Esophagus squamous epithelium (tissue), 5 donors: ENCODE measurements around the gene MAPRE2. TPM values are rescaled to one million over a fixed set of nuclear protein-coding genes. Genes with fewer than 3 reads are reported as not detected.

Experiments
- DNase-seq: peaks from one replicate; lab custom pipeline; 2025; lab: John Stamatoyannopoulos, UW
- H3K27ac ChIP-seq, 4 donors: fragments of 200-600 bp; sonication (generic); one replicate each; pipeline ENCODE4 v1.5.1; 2016 to 2019; ENCODE audit warnings: mild to moderate bottlenecking in 1 of 4
- H3K27me3 ChIP-seq, 4 donors: fragments of 200-600 bp; sonication (generic); 1 replicate in 3 of 4; 2 replicates in 1 of 4; pipeline versions ENCODE4 v1.5.1 to v1.6.0; 2017 to 2021; ENCODE audit warnings: antibody characterized with exemption in 1 of 4
- H3K36me3 ChIP-seq, 3 donors: fragments of 200-600 bp; sonication (generic); one replicate each; pipeline ENCODE4 v1.5.1; 2016 to 2019
- H3K4me1 ChIP-seq, 3 donors: fragments of 200-600 bp; sonication (generic); one replicate each; pipeline ENCODE4 v1.5.1; 2017 to 2019
- H3K4me3 ChIP-seq, 4 donors: fragments of 200-600 bp; sonication (generic); 1 replicate in 3 of 4; 2 replicates in 1 of 4; pipeline ENCODE4 v1.5.1; 2016 to 2019; ENCODE audit warnings: mild to moderate bottlenecking in 2 of 4, moderate library complexity in 1 of 4
- H3K9me3 ChIP-seq, 3 donors: fragments of 200-600 bp; sonication (generic); one replicate each; pipeline ENCODE4 v1.5.1; 2016 to 2019
- CTCF ChIP-seq, 6 experiments: fragments of 450-650 bp in 4 of 6; fragments of 200-600 bp in 2 of 6; sonication (generic) in 2 of 6; IDR thresholded peaks; one replicate each; pipeline ENCODE4 v1.5.1; 2016 to 2019; ENCODE audit warnings: antibody characterized with exemption in 6 of 6, mild to moderate bottlenecking in 4 of 6, moderate library complexity in 4 of 6
- POLR2A ChIP-seq, 4 donors: fragments of 450-650 bp; IDR thresholded peaks; one replicate each; pipeline ENCODE4 v1.6.1; 2017; ENCODE audit warnings: antibody characterized with exemption in 4 of 4, mild to moderate bottlenecking in 4 of 4, moderate library complexity in 3 of 4
- WGBS, 2 donors: methylation state at CpG; one replicate each; pipeline ENCODE4 v1.1.5; 2018; 5-methylcytosine and 5-hydroxymethylcytosine counted together
- intact Hi-C: fragments of 100-400 bp; cut with DNase I; formaldehyde crosslinking; loops from one replicate; pipeline ENCODE4 v1.15.0; 2022
- total RNA-seq, 4 donors: library from RNA; depleted of rRNA; stranded (reverse); fragments of >200 nt; gene quantifications; one replicate each; pipeline ENCODE4 v1.1.0, GENCODE V29; 2016
- donor health status: DM: yes; HTN: yes; CAD: no.

Gene MAPRE2
- total RNA-seq, 4 donors from 2014 or later: 1.5 to 9.0 (median 5.0) TPM

DNA sequence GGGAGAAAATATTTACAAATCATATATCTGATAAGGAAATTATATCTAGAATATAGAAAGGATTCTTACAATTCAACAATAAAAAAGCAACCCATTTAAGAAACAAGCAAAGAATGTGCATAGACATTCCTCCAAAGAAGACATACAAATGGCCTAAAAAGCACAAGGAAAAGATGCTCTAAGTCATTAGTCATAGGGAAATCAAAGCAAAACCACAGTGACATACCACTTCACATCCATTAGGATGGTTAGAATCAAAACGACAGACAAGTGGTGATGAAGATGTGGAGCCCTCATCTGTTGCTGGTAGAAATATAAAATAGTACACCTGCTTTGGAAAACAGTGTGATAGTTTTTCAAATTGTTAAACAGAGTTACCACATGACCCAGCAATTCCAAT, 48.2 kb downstream of the MAPRE2 start:
- no peak overlapping the region for H3K27ac ChIP-seq

GRCh38 chr18:35089891-35090550, 48.8 kb downstream of the MAPRE2 start:
- intact Hi-C loops: no loop called here
- H3K4me3 ChIP-seq: no peak overlapping the region
- no peaks in the 10 kb centered on the region for H3K36me3 ChIP-seq
- 86 to 91% methylated on average over 4 of the region's 4 CpGs for WGBS, 2 donors
- no peak overlapping the region for H3K27ac ChIP-seq
- no peaks in the 10 kb centered on the region for H3K4me1 ChIP-seq
- DNase-seq: no peak
- TF ChIP-seq POLR2A (IDR thresholded peaks at IDR 0.05) (no peak), CTCF (IDR thresholded peaks at IDR 0.05) (no peak)
- H3K9me3 ChIP-seq: no peaks in the 10 kb centered on the region
- no peaks in the 10 kb centered on the region for H3K27me3 ChIP-seq

More for the DNA sequence above, 48.2 kb downstream of the MAPRE2 start:
- Histone ChIP-seq H3K4me1 (no peaks in the 10 kb centered on the region), H3K27me3 (no peaks in the 10 kb centered on the region), H3K4me3 (no peak overlapping the region), H3K9me3 (no peaks in the 10 kb centered on the region), H3K36me3 (no peaks in the 10 kb centered on the region)
- no peak for TF ChIP-seq CTCF (IDR thresholded peaks at IDR 0.05)
- TF ChIP-seq POLR2A (IDR thresholded peaks at IDR 0.05): no peak
- intact Hi-C loops: no loop called here
- no peak for DNase-seq
- WGBS, 2 donors: 66 to 77% methylated on average over 1 of the region's 1 CpG

DNA sequence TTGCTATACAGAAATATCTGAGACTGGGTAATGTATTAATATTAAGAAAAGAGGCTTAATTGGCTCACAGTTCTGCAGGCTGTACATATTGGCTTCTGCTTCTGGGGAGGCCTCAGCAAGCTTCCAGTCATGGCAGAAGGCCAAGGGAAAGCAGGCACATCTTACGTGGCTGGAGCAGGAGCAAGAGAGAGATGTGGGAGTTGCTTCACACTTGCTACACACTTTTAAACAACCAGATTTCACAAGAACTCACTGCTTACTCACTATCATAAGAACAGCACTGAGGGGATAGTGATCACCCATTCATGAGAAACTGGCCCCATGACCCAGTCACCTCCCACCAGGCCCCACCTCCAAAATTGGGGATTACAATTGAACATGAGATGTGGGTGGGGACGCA, 50.6 kb downstream of the MAPRE2 start:
- Histone ChIP-seq H3K36me3 (no peaks in the 10 kb centered on the region), H3K4me3 (no peak overlapping the region), H3K4me1 (no peaks in the 10 kb centered on the region), H3K27ac (no peak overlapping the region), H3K27me3 (no peaks in the 10 kb centered on the region), H3K9me3 (no peaks in the 10 kb centered on the region)
- intact Hi-C loops: no loop called here
- no peak for DNase-seq
- 67 to 83% methylated on average over 1 to 2 of the region's 2 CpGs for WGBS, 2 donors
- TF ChIP-seq CTCF (IDR thresholded peaks at IDR 0.05): no peak
- TF ChIP-seq POLR2A (IDR thresholded peaks at IDR 0.05): no peak

- H3K4me3 ChIP-seq: no peak overlapping the region
- no peak overlapping the region for H3K27ac ChIP-seq
- H3K27me3 ChIP-seq: no peaks in the 10 kb centered on the region
- intact Hi-C loops: no loop called here
- H3K9me3 ChIP-seq: no peaks in the 10 kb centered on the region
- DNase-seq: no peak
- TF ChIP-seq POLR2A (IDR thresholded peaks at IDR 0.05) (no peak), CTCF (IDR thresholded peaks at IDR 0.05) (no peak)
- peaks cover 0 to 6% (median 0%) of the 10 kb centered on the region in 3 donors for H3K36me3 ChIP-seq
- no peaks in the 10 kb centered on the region for H3K4me1 ChIP-seq
- 95 to 100% methylated on average over 1 of the region's 1 CpG for WGBS, 2 donors
These were observed 54.9 kb downstream of the MAPRE2 start for GRCh38 chr18:35095983-35096676.

DNA sequence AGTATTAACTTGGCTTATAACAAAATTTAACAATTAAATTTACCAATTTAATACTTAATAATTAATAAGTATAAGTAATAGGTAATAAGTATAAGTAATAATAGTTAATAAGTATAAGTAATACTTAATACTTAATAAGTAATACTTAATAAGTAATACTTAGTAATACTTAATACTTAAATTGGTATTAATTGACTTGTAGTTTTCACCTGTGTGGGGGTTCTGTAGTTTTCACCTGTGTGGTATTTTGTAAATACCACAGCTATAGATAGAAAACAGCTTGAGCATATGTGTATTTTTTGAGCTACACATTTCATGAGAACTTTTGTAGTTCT, 55.4 kb downstream of the MAPRE2 start:
- DNase-seq: no peak
- H3K4me3 ChIP-seq: no peak overlapping the region
- H3K36me3 ChIP-seq: peaks cover 0 to 6% (median 0%) of the 10 kb centered on the region in 3 donors
- no peaks in the 10 kb centered on the region for H3K9me3 ChIP-seq
- H3K4me1 ChIP-seq: no peaks in the 10 kb centered on the region
- TF ChIP-seq CTCF (IDR thresholded peaks at IDR 0.05) (no peak), POLR2A (IDR thresholded peaks at IDR 0.05) (no peak)
- H3K27me3 ChIP-seq: no peaks in the 10 kb centered on the region
- intact Hi-C loops: no loop called here
- H3K27ac ChIP-seq: no peak overlapping the region
